HG03439 (cell line): ENCODE results near the gene CDK6.

ENCODE experiments used
- ATAC-seq: cut with Tn5 transposase; IDR thresholded peaks from one replicate; pipeline ENCODE4 v1.9.1; 2021; ENCODE audit warnings: mild to moderate bottlenecking, moderate library complexity; ENCODE audit not compliant: unreplicated experiment

CDK6 gene

GRCh38 chr7:92631067-92631849 is 205.1 kb downstream of the CDK6 start:
- ATAC-seq = peak; percentile 64

GRCh38 chr7:92629779-92630178 is 206.6 kb downstream of the CDK6 start:
- ATAC-seq = no peak

GRCh38 chr7:92627956-92628355 is 208.4 kb downstream of the CDK6 start:
- ATAC-seq = no peak

- ATAC-seq = no peak
These were observed 210.0 kb downstream of the CDK6 start for GRCh38 chr7:92626281-92626809.

GRCh38 chr7:92625617-92626016 is 210.8 kb downstream of the CDK6 start:
- ATAC-seq = no peak

- ATAC-seq = no peak
These were observed 211.9 kb downstream of the CDK6 start for GRCh38 chr7:92624298-92624996.

- ATAC-seq = no peak
These were observed 212.8 kb downstream of the CDK6 start for GRCh38 chr7:92623544-92623943.

GRCh38 chr7:92622685-92623084 is 213.7 kb downstream of the CDK6 start:
- ATAC-seq = no peak

- ATAC-seq = peak; percentile 57
These were observed 214.3 kb downstream of the CDK6 start for GRCh38 chr7:92622030-92622429.

- ATAC-seq = peak; percentile 35
These were observed 214.8 kb downstream of the CDK6 start for GRCh38 chr7:92621561-92622023.

GRCh38 chr7:92621026-92621540 is 215.3 kb downstream of the CDK6 start:
- peak; percentile 63 for ATAC-seq

- no peak for ATAC-seq
These were observed 220.5 kb downstream of the CDK6 start for GRCh38 chr7:92615861-92616260.

GRCh38 chr7:92614660-92615174 is 221.7 kb downstream of the CDK6 start:
- no peak for ATAC-seq

GRCh38 chr7:92613720-92614119 is 222.7 kb downstream of the CDK6 start:
- ATAC-seq = no peak

GRCh38 chr7:92613214-92613613 is 223.2 kb downstream of the CDK6 start:
- no peak for ATAC-seq

- no peak for ATAC-seq
These were observed 223.9 kb downstream of the CDK6 start for GRCh38 chr7:92612501-92612900.

GRCh38 chr7:92611735-92612134 is 224.6 kb downstream of the CDK6 start:
- ATAC-seq = no peak

- ATAC-seq = no peak
These were observed 226.4 kb downstream of the CDK6 start for GRCh38 chr7:92609921-92610518.

GRCh38 chr7:92608380-92609322 is 227.7 kb downstream of the CDK6 start:
- no peak for ATAC-seq

- no peak for ATAC-seq
These were observed 229.4 kb downstream of the CDK6 start for GRCh38 chr7:92606985-92607384.
